Adrenal gland (tissue), 5 donors: ENCODE data around the gene VPS8.

Experiments
- POLR2A ChIP-seq, 2 donors: fragments of 450-650 bp; IDR thresholded peaks; one replicate each; pipeline ENCODE4 v1.6.1; 2017; ENCODE audit warnings: antibody characterized with exemption in 2 of 2, mild to moderate bottlenecking in 2 of 2, moderate library complexity in 1 of 2
- TF ChIP-seq, protein P1 (sequence below), 6 experiments: fragments of 450-650 bp in 4 of 6; fragments of 200-600 bp in 2 of 6; sonication (generic) in 1 of 6; IDR thresholded peaks; 1 replicate in 5 of 6; 2 replicates in 1 of 6; pipeline versions ENCODE4 v1.5.1 to v1.8.0; 2016 to 2021; ENCODE audit warnings: antibody characterized with exemption in 6 of 6, mild to moderate bottlenecking in 2 of 6, moderate library complexity in 1 of 6
- donor health status: DM: no; HTN: no; CAD: no.

DNA sequence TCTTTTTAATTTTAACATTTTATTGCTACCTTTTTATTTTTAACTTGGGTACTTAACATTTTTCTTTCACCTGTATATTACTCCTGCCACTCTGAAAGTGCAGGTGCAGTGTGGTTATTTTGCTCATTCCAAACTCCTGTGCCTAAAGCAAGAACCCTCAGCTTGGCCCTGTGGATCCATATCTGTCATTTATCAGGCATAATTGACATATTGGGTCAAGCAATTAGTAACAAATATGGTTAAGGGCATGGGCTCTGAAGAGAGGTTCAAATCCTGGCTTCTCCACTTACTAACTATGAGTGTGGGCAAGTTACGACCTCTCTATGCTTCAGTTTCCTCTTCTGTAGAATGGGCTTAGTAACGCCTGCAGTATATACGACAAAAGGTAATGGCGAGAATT is 9.8 kb upstream of the VPS8 start:
- TF ChIP-seq, protein P1, sequence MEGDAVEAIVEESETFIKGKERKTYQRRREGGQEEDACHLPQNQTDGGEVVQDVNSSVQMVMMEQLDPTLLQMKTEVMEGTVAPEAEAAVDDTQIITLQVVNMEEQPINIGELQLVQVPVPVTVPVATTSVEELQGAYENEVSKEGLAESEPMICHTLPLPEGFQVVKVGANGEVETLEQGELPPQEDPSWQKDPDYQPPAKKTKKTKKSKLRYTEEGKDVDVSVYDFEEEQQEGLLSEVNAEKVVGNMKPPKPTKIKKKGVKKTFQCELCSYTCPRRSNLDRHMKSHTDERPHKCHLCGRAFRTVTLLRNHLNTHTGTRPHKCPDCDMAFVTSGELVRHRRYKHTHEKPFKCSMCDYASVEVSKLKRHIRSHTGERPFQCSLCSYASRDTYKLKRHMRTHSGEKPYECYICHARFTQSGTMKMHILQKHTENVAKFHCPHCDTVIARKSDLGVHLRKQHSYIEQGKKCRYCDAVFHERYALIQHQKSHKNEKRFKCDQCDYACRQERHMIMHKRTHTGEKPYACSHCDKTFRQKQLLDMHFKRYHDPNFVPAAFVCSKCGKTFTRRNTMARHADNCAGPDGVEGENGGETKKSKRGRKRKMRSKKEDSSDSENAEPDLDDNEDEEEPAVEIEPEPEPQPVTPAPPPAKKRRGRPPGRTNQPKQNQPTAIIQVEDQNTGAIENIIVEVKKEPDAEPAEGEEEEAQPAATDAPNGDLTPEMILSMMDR (IDR thresholded peaks at IDR 0.05): no peak
- TF ChIP-seq POLR2A (IDR thresholded peaks at IDR 0.05): no peak
